Gastrocnemius medialis (tissue), 4 donors: ENCODE data around the gene PSMC6. TPM values are rescaled to one million over a fixed set of nuclear protein-coding genes. Genes with fewer than 3 reads are reported as not detected.

Experiments used
- ATAC-seq, 2 donors: fragments of 150-250 bp; one replicate each; pipeline ENCODE4 v1.9.1; 2016
- DNase-seq, 2 donors: peaks; one replicate each; pipeline ENCODE4 v3.0.0-alpha.2; 2019
- H3K27ac ChIP-seq, 4 donors: fragments of 200-600 bp; sonication (generic); 1 replicate in 1 of 4; 2 replicates in 3 of 4; pipeline ENCODE4 v1.5.1; 2016 to 2018; ENCODE audit warnings: mild to moderate bottlenecking in 2 of 4, moderate library complexity in 1 of 4
- H3K27me3 ChIP-seq, 3 donors: fragments of 200-600 bp; sonication (generic) in 2 of 3; 1 replicate in 1 of 3; 2 replicates in 2 of 3; pipeline versions ENCODE4 v1.5.1 to v1.6.0; 2016 to 2019; ENCODE audit warnings: mild to moderate bottlenecking in 1 of 3, moderate library complexity in 1 of 3
- H3K36me3 ChIP-seq, 2 donors: fragments of 200-600 bp; sonication (generic) in 1 of 2; one replicate each; pipeline ENCODE4 v1.5.1; 2017 to 2018
- H3K4me1 ChIP-seq, 2 donors: fragments of 200-600 bp; sonication (generic) in 1 of 2; one replicate each; pipeline ENCODE4 v1.5.1; 2016 to 2017; ENCODE audit warnings: mild to moderate bottlenecking in 2 of 2
- H3K4me3 ChIP-seq, 4 donors: fragments of 200-600 bp; sonication (generic) in 3 of 4; 1 replicate in 1 of 4; 2 replicates in 3 of 4; pipeline ENCODE4 v1.5.1; 2016 to 2019; ENCODE audit warnings: mild to moderate bottlenecking in 2 of 4
- H3K9me3 ChIP-seq, 3 donors: fragments of 200-600 bp; sonication (generic) in 2 of 3; 1 replicate in 1 of 3; 2 replicates in 2 of 3; pipeline ENCODE4 v1.5.1; 2016 to 2019
- POLR2A ChIP-seq, 2 donors: fragments of 450-650 bp; IDR thresholded peaks; one replicate each; pipeline ENCODE4 v1.6.1; 2017; ENCODE audit warnings: antibody characterized with exemption in 2 of 2, mild to moderate bottlenecking in 2 of 2, moderate library complexity in 2 of 2
- in situ Hi-C, 4 donors: fragments of 200-750 bp; cut with MboI; loops; one replicate each; pipeline versions ENCODE4 v1.15.0 to v1.8.0; 2017; ENCODE audit warnings: low sequenced_read_pairs in 4 of 4
- intact Hi-C: fragments of 100-400 bp; cut with DNase I; formaldehyde crosslinking; loops from one replicate; pipeline ENCODE4 v1.15.1; 2023; ENCODE audit warnings: low total_unique reads
- total RNA-seq, 4 donors: library from RNA; depleted of rRNA; stranded (reverse); fragments of >200 nt; gene quantifications; one replicate each; pipeline versions ENCODE4 v1.1.0 to v1.2.3, GENCODE V29; 2016
- TF ChIP-seq, protein P1 (sequence below), 5 experiments: fragments of 450-650 bp in 3 of 5; fragments of 200-600 bp in 2 of 5; sonication (generic) in 2 of 5; IDR thresholded peaks in 4 of 5; conservative IDR thresholded peaks in 1 of 5; 1 replicate in 4 of 5; 2 replicates in 1 of 5; pipeline ENCODE4 v1.5.1; 2016 to 2019; ENCODE audit warnings: antibody characterized with exemption in 5 of 5, mild to moderate bottlenecking in 3 of 5, moderate library complexity in 3 of 5

Gene PSMC6
- total RNA-seq, 4 donors from 2014 or later = 158 to 251 (median 178) TPM

- H3K4me3 ChIP-seq = no peak overlapping the region
Observed at GRCh38 chr14:52690983-52691760, 15.8 kb upstream of the PSMC6 start.

DNA sequence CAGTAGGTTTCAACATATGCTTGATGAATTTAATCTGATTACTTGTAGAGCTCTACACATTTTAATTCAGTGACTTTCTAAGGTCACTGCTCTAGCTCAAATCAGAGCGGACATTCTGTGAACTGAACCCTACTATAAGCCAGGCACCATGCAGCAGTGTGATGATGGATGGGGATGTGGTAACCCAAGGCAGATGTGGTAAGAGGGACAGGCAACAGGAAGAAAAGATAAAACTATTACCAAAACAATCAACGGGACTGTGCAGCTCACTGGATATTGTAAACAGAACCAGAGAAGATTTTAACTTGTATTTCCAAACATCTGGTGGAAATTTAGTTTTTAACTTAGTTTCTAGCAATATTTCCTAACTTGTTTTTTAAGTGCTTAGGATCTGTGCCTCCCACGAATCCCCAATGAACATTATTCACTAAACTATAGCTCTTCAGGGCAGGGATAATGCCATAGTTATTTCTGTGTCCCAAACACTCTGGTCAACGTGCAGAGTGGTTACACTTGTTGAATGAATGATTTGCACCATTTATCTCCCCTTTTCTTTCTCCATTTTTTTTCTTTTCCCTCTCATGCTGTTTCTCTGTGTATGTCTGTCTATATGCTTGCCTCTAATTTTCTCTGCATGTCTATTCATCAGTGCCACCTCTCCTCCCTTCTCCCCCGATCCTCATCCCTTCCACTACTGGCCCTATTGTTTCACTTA is 14.6 kb upstream of the PSMC6 start:
- no peak for DNase-seq
- ATAC-seq = no peak
- H3K27me3 ChIP-seq = no peaks in the 10 kb centered on the region
- in situ Hi-C loops = loop anchor here in 2 of 4 donors (10.0 kb wide), 2 partner anchors 138 to 262 kb away; partner anchors contain the start of genes FERMT2 (in 1 of the 2), GPR137C (in 1 of the 2) and TXNDC16 (in 1 of the 2)
- H3K27ac ChIP-seq = no peak overlapping the region
- TF ChIP-seq, protein P1, sequence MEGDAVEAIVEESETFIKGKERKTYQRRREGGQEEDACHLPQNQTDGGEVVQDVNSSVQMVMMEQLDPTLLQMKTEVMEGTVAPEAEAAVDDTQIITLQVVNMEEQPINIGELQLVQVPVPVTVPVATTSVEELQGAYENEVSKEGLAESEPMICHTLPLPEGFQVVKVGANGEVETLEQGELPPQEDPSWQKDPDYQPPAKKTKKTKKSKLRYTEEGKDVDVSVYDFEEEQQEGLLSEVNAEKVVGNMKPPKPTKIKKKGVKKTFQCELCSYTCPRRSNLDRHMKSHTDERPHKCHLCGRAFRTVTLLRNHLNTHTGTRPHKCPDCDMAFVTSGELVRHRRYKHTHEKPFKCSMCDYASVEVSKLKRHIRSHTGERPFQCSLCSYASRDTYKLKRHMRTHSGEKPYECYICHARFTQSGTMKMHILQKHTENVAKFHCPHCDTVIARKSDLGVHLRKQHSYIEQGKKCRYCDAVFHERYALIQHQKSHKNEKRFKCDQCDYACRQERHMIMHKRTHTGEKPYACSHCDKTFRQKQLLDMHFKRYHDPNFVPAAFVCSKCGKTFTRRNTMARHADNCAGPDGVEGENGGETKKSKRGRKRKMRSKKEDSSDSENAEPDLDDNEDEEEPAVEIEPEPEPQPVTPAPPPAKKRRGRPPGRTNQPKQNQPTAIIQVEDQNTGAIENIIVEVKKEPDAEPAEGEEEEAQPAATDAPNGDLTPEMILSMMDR (IDR thresholded peaks at IDR 0.05 in 4 of 5, conservative IDR thresholded peaks at IDR 0.05 in 1 of 5) = no peak
- TF ChIP-seq POLR2A (IDR thresholded peaks at IDR 0.05) = no peak
- no peak overlapping the region for H3K4me3 ChIP-seq
- H3K36me3 ChIP-seq = no peaks in the 10 kb centered on the region
- H3K9me3 ChIP-seq = no peaks in the 10 kb centered on the region
- intact Hi-C loops = no loop called here
- H3K4me1 ChIP-seq = peaks cover 8 to 19% of the 10 kb centered on the region in 2 donors

More at GRCh38 chr14:52690983-52691760, 15.8 kb upstream of the PSMC6 start:
- no peak for ATAC-seq
- H3K9me3 ChIP-seq = no peaks in the 10 kb centered on the region
- H3K27me3 ChIP-seq = no peaks in the 10 kb centered on the region
- no peaks in the 10 kb centered on the region for H3K36me3 ChIP-seq
- H3K4me1 ChIP-seq = peaks cover 7 to 19% of the 10 kb centered on the region in 2 donors
- H3K27ac ChIP-seq = no peak overlapping the region
- in situ Hi-C loops (loop anchor here in 2 of 4 donors (10.0 kb wide), 2 partner anchors 136 to 264 kb away; partner anchors contain the start of genes FERMT2 (in 1 of the 2), GPR137C (in 1 of the 2) and TXNDC16 (in 1 of the 2)), intact Hi-C loops (no loop called here)
- DNase-seq = no peak
- TF ChIP-seq, protein P1 (IDR thresholded peaks at IDR 0.05 in 4 of 5, conservative IDR thresholded peaks at IDR 0.05 in 1 of 5) = no peak
- TF ChIP-seq POLR2A (IDR thresholded peaks at IDR 0.05) = no peak

- H3K9me3 ChIP-seq = no peaks in the 10 kb centered on the region
- ATAC-seq (no peak), DNase-seq (no peak)
- intact Hi-C loops = no loop called here
- H3K27ac ChIP-seq = no peak overlapping the region
- in situ Hi-C loops = loop anchor here in 2 of 4 donors (10.0 kb wide), 2 partner anchors 138 to 262 kb away; partner anchors contain the start of genes FERMT2 (in 1 of the 2), GPR137C (in 1 of the 2) and TXNDC16 (in 1 of the 2)
- H3K4me1 ChIP-seq = peaks cover 8 to 19% of the 10 kb centered on the region in 2 donors
- TF ChIP-seq, protein P1 (IDR thresholded peaks at IDR 0.05 in 4 of 5, conservative IDR thresholded peaks at IDR 0.05 in 1 of 5) = no peak
- TF ChIP-seq POLR2A (IDR thresholded peaks at IDR 0.05) = no peak
- no peak overlapping the region for H3K4me3 ChIP-seq
- no peaks in the 10 kb centered on the region for H3K36me3 ChIP-seq
- no peaks in the 10 kb centered on the region for H3K27me3 ChIP-seq
Observed at GRCh38 chr14:52693036-52693435, 14.0 kb upstream of the PSMC6 start.

GRCh38 chr14:52693532-52693931 is 13.5 kb upstream of the PSMC6 start:
- no peak for DNase-seq
- no peaks in the 10 kb centered on the region for H3K9me3 ChIP-seq
- TF ChIP-seq POLR2A (IDR thresholded peaks at IDR 0.05) = no peak
- TF ChIP-seq, protein P1 (IDR thresholded peaks at IDR 0.05 in 4 of 5, conservative IDR thresholded peaks at IDR 0.05 in 1 of 5) = no peak
- H3K27ac ChIP-seq = no peak overlapping the region
- ATAC-seq = no peak
- H3K27me3 ChIP-seq = no peaks in the 10 kb centered on the region
- intact Hi-C loops = no loop called here
- no peaks in the 10 kb centered on the region for H3K36me3 ChIP-seq
- in situ Hi-C loops = loop anchor here in 2 of 4 donors (10.0 kb wide), 2 partner anchors 139 to 261 kb away; partner anchors contain the start of genes FERMT2 (in 1 of the 2), GPR137C (in 1 of the 2) and TXNDC16 (in 1 of the 2)
- H3K4me1 ChIP-seq = peaks cover 8 to 19% of the 10 kb centered on the region in 2 donors
- H3K4me3 ChIP-seq = no peak overlapping the region
